IPS-NIHi7 (cell line): ENCODE results near the gene ZDHHC11B.

ENCODE experiments used
- DNase-seq: peaks from one replicate; pipeline ENCODE4 v3.0.0; 2012; ENCODE audit warnings: mixed read lengths; ENCODE audit errors: extremely low spot score

ZDHHC11B gene

DNA sequence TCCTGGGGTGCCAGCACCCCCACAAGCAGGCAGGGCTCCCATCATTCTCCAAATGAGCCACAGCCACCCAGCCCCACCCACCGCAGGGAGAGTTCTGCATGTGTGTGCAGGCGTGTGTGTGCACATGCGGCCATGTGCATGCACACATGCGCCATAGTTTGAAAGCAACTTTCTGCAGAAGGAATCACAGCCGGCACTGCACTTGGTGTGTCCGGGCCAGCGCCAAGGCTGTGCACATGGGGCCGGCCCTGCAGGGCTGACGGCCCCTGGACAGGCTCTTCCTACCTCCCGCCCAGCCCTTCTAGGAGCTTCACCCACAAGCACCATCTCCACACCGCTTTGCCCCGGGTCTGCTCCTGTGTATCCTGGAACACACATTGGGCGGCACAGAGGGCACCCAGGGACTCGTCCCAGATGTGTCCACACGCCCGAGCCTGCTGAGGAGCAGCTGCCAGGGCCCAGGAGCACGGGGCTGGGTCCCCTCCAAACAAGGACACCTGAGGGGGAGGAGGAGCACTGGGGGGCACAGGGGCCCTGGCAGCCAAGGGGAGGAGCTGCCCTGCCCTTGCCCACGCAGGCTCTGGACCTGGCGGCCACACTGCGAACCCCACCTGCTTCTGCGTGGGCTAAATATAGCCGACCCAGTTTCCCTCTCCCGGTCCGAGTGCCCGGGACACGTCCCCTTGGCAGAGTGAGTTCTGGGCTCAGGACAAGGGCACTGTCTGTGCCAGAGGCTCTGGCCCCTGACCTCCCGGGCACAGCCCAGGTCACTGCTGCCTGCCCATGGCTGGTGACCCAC is 110.5 kb downstream of the ZDHHC11B start:
- DNase-seq = no peak

DNA sequence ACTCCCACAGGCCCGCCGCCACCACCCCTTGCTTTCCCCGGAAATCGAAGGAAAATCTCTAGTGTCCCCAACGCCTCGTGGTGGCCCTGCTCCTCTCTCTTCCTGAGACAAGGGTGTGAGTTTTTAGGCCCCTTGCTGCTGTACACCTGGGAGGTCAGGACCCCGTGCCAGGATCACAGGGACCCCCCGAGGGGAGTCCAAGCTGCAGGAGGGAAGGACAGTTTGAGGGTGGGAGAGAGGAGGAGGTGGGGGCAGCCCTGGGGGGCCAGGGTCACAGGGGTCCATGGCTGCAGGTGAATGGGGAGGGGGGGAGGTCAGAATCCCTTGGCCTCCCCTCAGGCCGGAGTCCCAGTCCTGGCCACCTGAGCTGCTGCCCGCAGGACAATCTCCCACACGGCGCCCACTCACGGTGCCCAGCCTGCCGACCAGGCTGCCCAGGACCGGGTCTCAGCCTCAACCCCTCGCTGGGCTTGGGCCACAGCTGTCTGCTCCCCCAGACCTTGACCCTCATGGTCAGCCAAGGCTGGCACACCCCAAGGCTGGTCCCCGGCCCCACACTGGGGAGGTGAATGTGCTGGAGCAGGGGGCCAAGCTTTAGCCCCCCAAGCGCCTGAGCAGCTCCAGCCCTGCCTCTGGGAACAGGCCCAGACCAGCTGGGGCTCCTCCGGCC is 111.2 kb downstream of the ZDHHC11B start:
- DNase-seq = no peak

DNA sequence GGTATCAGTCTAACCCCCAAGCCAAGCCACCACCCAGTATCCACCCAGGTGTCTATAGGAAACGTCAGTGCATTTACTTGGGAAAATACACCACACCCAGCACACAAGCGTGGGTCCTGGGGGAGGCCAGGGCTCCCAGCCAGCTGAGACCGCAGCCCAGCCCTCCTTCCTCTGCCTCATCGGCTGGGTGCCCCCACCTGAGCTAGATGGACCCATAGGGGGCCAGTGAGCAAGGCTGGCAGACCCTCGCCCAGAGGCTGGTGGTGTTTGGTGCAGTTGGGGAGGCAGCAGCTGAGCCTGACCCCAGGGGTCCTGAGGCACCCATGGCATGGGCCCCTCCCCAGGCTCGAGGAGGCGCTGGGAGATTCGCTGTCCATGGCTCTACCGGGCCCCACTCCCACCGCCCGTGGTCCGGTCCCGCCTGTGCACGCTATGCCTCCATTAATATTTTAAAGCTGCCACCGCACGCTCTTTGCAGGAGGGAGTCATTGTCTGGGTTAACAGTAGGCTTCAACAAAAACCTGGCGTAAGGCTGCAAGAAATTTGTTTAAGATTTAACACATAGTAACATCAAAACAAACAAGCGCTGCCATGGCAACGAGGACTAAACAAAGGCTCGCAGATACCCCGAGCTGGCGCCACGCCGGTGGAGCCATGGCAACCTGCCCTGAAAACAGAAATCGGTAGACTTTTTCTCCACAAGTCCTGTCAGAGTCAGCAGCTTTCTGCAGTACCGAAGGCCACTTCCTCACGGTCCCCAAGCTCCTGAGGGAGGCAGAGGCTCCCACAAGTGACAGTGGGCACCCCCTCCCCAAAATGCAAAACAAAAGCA is 112.0 kb downstream of the ZDHHC11B start:
- peak; percentile 52 for DNase-seq

DNA sequence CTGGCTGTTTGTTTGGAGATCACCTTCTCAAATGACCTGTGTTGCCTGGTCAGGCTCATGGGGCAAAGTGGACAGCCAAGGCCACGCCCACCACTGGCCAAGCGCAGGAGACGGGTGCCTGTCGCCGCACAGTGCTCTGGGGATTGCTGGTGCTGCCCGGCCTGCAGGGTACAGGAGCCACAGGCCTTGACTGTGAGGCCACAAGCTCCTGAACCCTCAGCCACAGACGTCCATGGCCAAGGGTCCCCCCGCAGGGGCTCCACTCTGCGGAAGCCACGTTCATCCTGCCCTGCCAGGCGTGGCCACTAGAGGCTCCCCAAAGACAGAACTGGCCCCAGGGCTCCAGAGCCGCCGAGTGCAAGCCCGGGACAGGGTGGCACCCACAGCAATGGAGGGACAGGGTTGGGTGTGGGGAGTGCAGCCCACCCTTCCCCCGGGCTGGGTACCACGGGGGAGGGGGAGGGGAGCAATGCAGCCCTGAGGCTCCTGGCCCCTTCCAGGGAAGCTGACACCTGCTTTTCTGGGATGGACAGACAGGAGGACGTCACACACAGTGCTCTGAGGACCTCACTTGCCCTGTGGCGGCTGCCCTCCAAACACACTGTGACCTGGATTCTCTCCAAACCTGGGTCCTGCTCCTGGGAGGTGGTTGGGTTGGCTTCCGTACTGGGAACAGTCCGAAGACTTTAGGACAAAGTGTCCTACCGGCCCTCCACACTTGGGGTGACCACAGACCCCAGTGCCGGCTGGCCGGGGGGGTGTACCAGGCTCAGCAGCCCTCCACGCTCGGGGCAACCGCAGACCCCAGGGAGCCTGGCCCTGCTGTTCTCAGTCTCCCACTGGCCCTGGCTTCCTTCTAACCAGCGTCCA is 112.8 kb downstream of the ZDHHC11B start:
- peak; percentile 85 for DNase-seq

DNA sequence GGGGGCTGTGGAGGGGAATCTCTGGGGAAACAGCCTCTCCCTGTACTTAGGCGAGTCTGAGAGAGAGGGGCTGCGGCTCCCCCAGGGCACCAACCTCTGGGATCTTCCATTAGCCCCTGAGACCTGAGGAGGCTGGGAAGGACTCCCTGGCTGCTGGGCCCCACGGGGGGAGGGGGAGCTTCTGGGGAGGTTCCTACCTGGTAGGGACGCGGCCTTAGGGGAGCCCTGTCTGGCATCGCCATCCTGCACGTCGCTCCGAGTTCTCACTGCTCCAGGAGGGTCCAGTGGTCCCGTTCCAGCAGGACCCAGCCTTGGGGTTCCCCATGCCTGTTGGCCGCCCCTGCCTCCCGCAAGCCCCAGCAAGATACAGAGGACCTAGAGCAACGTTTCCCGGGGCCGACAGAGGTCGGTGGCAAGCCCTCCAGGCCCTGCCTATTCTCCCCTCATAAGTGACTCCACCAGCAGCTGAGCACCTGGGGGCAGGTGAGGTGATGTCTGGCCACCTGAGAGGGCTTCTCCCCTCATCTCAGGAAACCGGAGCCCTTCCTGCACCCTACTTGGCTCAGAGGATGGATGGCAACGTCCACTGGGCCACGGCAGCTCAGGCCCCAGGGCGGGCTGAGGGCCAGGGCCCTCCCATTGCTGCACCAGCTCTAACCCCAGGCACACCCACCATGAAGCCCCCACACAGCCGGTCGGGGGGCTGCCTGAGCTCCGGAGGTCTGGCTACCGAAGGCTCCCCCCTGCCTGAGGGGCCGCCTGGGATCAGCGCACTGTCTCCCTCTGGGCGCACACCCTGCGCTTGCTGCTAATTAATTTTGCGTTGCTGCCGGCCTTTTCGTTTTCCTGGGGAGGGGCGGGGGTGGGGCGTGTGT is 113.9 kb downstream of the ZDHHC11B start:
- DNase-seq = no peak

DNA sequence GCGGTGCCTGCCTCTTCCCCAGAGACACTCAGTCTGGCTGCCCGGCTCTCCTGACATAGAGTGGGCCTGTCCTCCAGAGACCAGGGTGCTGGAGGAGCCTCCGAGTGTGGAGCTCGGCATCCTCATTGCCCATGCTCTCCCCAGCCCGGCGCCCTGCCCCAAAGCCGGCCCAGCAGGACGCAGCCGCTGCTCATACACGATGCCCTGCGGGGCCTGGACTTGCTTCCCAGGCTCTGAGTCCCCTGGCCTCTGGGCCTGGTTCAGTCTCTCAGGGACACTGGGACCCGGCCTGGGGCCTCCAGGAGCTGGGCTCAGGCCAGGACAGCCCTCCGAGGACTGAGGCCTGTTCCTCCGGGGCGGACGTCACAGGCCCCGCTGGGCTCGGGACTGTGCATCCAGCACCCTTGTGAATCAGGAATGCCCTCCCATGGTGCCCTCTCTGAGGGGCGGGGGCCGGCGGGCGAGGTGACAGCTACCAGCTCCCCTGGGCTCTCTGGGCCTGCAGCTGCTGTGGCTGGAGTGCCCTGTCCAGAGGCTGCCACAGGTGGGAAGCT is 114.6 kb downstream of the ZDHHC11B start:
- no peak for DNase-seq

DNA sequence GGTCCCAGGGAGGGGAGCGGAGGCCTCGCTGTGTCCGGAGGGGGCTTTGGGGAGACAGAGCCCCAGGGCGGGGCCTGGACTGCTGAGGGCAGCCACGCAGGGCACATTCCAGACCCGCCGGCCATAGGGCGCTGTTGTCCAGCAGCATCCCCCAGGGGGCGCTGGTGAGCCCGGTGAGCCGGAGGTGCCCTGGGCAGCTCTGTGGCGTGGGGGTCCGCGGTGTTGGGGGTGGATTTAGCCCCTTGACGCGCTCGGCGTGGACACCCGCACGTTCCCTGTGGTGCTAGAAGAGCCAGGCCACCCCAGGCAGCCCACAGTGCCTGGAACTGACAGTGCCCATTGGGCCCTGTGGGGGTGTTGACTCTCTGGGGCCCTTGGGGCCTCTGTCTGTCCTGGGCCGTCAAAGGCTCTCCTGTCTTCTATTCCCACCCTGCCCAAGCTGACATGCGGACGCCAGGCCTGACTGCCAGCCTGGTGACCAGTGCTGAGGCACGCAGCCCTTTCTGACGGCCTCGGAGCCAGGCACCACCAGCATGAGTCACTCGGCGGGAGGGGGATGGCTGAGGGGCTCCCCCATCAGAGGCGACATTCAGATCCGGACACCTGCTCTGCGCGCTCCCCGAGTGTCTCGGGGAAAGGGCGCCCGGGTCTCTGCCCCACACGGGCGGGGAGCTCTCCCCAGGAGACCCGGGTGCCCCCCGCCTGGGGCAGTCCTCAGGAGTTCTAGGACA is 115.3 kb downstream of the ZDHHC11B start:
- DNase-seq = peak; percentile 84

DNA sequence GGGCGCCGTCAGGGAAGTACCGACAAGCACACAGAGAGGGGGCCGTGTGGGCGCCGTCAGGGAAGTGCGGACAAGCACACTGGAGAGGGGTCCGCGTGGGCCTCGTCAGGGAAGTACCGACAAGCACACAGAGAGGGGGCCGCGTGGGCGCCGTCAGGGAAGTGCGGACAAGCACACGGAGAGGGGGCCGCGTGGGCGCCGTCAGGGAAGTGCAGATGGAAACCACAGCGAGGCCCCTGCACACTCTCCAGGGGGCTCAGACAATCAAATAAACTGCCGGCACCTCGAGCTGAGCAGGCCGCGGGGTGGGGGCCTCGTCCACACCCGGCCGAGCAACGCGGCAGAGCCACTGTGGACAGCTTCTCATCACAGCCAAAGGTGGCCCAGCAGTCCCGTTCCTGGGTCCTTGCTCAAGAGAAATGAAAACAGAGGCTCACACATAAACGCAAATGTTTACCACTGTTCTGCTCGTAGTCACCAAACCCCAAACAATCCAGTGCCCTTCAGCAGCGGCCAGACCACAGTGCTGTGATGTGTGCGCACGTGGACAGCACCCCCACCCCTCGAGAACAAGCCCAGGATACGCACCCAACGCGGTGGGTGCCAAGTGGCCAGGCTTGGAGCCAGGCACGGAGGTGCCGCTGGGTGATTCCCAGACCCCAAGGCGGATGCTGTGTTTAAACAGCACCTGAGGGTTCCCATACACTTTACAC is 116.1 kb downstream of the ZDHHC11B start:
- no peak for DNase-seq

DNA sequence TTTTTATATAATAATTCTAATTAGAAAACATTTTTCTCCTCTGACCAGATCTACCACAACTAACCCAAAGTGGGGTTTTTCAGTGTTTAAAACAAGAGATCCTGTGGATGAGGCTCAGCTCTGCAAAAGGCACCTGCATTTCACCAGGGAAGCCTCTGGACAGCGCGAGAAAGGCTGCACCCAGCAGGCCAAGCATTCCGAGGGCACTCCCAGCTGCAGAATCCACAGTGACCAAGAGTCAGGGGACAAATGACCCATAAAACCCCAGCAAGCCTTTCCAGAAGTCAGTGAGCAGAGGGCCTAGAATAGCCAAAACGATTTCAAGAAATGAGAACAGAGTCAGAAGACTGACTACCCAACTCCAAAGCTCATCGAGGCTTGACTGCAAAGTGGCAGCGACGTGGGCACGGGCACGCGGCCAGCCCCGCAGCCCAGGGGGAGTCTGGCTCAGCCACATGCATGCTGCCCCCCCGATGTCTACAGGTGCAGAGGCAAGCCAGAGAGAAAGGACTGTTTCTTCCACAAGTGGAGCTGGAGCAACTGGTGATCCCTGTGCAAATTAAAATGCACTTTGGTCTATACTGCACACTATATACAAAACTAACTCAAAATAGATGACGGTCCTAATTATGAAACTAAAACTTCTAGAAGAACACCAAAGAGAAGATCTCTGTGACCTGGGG is 117.6 kb downstream of the ZDHHC11B start:
- DNase-seq = no peak

DNA sequence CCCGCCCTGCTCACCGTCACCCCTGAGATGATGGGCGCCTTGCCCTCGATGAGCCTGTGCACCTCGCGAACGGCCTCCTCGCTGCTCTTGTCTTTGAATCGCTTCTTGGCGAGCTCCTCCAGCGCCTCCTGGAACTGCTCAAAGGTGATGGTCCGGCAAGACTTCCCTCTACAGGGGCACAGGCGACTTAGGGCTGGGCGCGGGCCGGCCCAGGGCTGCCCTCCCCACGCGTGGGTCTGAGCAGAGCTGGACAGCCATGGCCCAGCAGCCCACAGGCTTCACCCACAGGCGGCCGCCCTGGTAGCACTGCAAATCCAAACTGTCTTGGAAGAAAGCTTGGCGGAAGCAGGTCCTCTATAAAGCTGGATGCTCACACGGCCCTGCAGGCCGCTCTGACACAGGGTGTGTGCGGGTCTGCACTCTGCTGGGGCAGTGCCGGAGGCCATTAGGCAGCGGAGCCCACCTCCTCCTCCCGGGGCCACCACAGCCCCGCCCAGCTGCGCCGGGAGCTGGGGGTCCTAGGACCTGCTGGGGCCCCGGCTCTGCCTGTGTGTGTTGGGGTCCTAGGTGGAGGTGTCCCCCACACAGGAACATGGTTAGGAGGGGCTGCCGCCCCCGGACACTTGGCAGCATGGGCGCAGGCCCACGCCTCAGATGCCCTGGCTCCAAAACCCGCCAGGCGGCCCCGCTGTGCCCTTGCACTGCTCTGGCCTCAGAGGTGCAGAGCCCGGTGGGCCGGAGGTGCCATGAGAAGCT is 118.4 kb downstream of the ZDHHC11B start:
- no peak for DNase-seq

DNA sequence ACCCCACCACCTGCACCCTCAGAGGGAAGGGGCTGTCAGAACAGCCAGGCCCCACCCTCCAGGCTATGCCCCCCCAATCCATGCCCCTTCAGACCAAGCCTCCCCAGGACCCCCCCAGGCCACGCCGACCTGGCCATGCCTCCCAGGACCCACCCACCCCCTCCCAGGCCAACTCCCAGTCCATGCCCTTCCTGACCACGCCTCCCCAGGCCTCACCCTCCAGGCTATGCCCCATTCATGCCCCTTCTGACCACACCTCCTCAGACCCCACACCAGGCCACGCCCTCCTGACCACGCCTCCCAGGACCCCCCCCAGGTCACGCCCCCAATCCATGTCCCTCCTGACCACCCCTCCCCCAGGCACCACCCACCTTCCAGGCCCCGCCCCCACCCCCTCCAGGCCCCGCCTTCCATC is 119.0 kb downstream of the ZDHHC11B start:
- peak; percentile 72 for DNase-seq

DNA sequence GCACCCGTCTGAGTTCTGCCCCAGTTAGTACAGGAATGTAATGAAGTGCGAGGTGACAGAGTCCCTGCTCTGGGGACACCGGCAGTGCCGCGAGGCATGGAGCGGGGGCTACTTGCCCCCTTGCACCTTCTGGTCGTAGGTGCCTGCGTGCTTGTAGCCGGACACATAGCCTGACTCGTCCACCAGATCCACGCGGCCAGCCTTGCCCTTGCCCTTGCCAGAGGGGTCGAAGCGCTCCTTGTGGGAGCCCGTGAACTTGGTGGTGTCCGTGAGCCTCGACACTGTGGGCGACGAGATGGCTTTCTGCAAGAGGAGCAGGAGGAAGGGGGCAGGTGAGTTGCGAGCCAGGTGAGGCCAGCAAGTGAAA is 119.6 kb downstream of the ZDHHC11B start:
- no peak for DNase-seq

DNA sequence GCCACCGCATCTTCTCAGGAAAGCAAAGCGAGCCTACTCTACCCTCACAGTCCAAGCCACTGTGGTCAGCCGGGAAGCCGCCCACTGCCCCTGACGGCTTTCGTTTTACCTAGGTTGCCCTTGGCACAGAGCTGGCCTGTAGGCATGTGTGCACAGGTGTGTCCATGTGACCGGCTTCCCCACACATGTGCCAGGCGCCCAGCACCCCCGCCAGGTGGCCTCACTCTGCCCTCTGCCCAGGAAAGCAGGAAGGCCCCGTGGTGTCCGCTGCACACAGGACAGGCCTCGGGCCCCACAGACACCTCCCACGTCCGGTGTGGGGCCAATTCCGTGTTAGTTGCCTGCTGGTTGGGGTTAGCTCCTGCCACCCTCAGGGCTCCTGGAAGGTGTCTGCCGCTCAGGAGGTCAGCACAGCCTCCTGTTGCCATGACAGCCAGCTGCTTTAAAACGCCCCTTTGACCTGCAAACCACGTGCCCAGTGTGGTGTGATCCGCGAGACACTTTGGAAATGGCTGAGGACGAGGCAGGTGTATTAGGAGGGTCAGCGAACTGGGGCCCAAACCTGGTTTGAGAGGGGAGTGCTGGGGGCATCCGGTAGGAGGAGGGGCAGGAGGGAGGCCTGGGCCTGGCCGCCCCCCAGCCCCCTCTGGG is 120.1 kb downstream of the ZDHHC11B start:
- DNase-seq = no peak

DNA sequence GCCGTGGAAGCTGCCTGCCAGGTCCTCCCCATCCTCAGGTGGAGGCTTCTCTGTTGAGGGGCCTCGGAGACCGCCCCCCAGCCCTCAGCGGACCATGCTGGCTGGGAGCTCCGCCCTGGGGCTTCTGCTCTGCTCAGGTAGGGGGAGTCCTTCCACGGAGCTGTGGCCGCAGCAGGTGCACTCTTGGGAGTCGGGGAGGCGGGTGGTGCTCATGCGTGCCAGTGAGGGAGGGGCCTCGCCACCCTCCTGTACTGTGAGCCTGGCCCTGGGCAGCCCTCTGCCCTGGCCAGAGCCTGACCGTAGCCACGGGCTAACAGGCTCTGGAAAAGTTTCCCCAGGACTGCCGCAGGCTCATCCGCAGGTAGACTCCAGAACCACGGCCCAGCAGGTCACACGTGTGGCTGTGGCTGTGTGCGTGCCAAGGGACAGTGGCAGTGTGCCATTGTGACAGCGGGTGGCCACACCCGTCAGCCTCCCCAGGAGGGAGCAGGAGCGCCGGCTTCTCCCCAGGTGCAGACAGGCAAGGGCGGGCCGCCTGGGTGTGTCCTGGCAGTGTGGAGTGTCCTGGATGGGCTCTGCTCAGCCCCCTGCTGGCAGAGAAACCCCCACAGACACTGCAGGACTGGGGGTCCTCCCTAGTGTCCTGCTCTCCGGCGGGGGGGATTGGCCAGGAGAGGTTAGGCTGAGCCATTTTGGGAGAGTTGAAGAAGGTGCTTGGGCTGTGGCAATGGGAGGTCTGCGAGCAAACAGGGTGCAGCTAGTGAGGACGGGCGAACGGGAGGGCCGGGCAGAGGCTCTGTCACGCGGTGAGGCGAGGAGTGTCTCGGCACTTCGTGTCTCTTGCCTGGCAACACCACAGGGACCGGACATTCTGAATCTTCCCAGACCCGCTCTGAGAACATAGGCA is 120.8 kb downstream of the ZDHHC11B start:
- DNase-seq = no peak

DNA sequence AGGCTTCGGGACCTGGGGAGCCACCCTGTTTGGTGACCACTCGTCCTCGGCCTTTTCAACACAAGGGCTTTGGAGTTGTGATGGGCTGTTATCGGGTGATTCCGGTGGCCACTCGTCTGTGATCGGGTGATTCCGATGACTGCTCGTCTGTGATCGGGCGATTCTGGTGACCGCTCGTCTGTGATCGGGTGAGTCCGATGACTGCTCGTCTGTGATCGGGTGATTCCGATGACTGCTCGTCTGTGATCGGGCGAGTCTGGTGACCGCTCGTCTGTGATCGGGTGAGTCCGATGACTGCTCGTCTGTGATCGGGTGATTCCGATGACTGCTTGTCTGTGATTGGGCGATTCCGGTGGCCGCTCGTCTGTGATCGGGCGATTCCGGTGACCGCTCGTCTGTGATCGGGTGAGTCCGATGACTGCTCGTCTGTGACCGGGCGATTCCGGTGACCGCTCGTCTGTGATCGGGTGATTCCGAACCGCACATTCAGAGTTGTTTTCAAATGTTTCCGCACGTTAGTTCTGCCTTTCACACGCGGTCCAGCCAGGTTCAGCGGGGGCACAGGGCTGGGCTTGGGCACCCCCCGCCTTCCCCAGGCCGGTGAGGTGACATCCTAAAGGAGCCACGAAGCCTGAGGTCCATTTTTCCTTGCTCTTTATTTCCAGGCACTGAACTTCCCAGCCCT is 121.6 kb downstream of the ZDHHC11B start:
- DNase-seq = no peak
